ENCODE results near the gene SENP1.

Gene SENP1

GRCh38 chr12:48105867-48106680 lies at the start of gene SENP1:
Gene SENP1 (minus strand): TSS chr12:48106079. CDS start chr12:48101472, 4,607 bp downstream.
- TF ChIP-seq CTCF (IDR thresholded peaks at IDR 0.05; ENCODE audit: low read depth, low read length, missing control alignments): no peak
- peak; percentile 61 for DNase-seq (ENCODE audit: extremely low read depth, low read depth)
- H3K4me3 ChIP-seq (replicated peaks; ENCODE audit: low read depth, low read length): peak within 1 kb of the TSS; percentile 81

GRCh38 chr12:48151103-48151771 lies 45.4 kb upstream of the SENP1 start:
- TF ChIP-seq CTCF (IDR thresholded peaks at IDR 0.05; ENCODE audit: low read depth, low read length, missing control alignments): no peak
- DNase-seq (ENCODE audit: extremely low read depth, low read depth): no peak
- no peak overlapping the region for H3K4me3 ChIP-seq (replicated peaks; ENCODE audit: low read depth, low read length)

- TF ChIP-seq CTCF (IDR thresholded peaks at IDR 0.05; ENCODE audit: low read depth, low read length, missing control alignments): no peak
- no peak overlapping the region for H3K4me3 ChIP-seq (replicated peaks; ENCODE audit: low read depth, low read length)
- no peak for DNase-seq (ENCODE audit: extremely low read depth, low read depth)
Measured at GRCh38 chr12:48145981-48146380, 40.1 kb upstream of the SENP1 start.

GRCh38 chr12:48143898-48144297 lies 38.0 kb upstream of the SENP1 start:
- TF ChIP-seq CTCF (IDR thresholded peaks at IDR 0.05; ENCODE audit: low read depth, low read length, missing control alignments): no peak
- no peak for DNase-seq (ENCODE audit: extremely low read depth, low read depth)
- no peak overlapping the region for H3K4me3 ChIP-seq (replicated peaks; ENCODE audit: low read depth, low read length)

DNA sequence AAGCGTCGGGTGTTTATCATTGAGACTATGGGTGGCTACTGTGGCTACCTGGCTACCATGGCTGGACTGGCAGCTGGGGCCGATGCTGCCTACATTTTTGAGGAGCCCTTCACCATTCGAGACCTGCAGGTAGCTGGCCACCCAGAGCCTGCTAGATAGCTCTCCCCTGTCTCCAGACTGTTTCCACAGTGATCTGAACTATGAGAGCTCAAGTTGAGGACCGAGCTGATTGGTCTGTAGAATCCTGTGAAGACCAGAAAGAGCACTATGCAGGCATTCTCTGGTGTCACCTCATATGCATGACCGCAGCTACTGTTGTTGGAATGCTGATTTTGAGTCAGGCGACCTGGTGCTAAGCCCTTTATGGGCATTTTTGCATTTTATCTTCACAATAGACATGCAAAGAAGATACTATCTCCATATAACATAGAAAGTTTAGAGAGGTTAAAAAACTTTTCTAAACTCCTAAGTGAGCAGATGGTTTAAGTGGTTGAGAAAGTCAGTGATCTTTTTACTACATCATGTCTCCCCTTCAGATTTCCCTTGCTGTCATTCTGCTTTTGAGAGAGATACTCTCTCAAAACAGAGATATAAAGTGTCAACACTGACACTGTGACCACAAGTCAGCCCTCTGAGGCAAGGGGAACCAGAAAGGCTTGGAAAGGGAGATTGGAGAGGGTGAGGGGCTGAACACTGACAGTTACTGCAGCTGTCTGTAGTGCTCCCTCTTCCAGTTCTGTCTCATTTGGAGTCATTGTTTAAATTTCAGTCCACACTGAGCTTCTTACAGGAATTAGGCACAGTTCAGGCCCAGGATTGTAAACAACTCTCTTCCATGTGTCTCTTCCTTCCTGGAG lies 37.2 kb upstream of the SENP1 start:
- TF ChIP-seq CTCF (IDR thresholded peaks at IDR 0.05; ENCODE audit: low read depth, low read length, missing control alignments): no peak
- DNase-seq (ENCODE audit: extremely low read depth, low read depth): no peak
- no peak overlapping the region for H3K4me3 ChIP-seq (replicated peaks; ENCODE audit: low read depth, low read length)

- no peak for TF ChIP-seq CTCF (IDR thresholded peaks at IDR 0.05; ENCODE audit: low read depth, low read length, missing control alignments)
- DNase-seq (ENCODE audit: extremely low read depth, low read depth): no peak
- no peak overlapping the region for H3K4me3 ChIP-seq (replicated peaks; ENCODE audit: low read depth, low read length)
Measured at GRCh38 chr12:48135027-48135426, 29.1 kb upstream of the SENP1 start.

Data from HFF-Myc (cell line).